ELF-1 (cell line): ENCODE results near the gene SCARB1.
A peak's percentile ranks its signal among the peaks of the same experiment; 100 is the strongest.

Source experiments
- DNase-seq: peaks from one replicate; pipeline ENCODE4 v3.0.0-alpha.2; 2016; ENCODE audit warnings: low read depth, low spot score

Gene SCARB1

GRCh38 chr12:124842800-124843510 lies 20.7 kb downstream of the SCARB1 start:
- no peak for DNase-seq

GRCh38 chr12:124842073-124842749 lies 21.5 kb downstream of the SCARB1 start:
- DNase-seq, result no peak

- DNase-seq, result no peak
Observed at GRCh38 chr12:124841558-124841945, 22.1 kb downstream of the SCARB1 start.

- peak; percentile 89 for DNase-seq
Observed at GRCh38 chr12:124837958-124838803, 25.5 kb downstream of the SCARB1 start.

- DNase-seq, result no peak
Observed at GRCh38 chr12:124837249-124837897, 26.3 kb downstream of the SCARB1 start.

GRCh38 chr12:124836759-124837158 lies 26.9 kb downstream of the SCARB1 start:
- no peak for DNase-seq

- DNase-seq, result no peak
Observed at GRCh38 chr12:124835656-124836410, 27.8 kb downstream of the SCARB1 start.

GRCh38 chr12:124834822-124835221 lies 28.8 kb downstream of the SCARB1 start:
- DNase-seq, result no peak

- peak; percentile 90 for DNase-seq
Observed at GRCh38 chr12:124833693-124834122, 30.0 kb downstream of the SCARB1 start.

GRCh38 chr12:124832856-124833255 lies 30.8 kb downstream of the SCARB1 start:
- DNase-seq, result peak; percentile 37

- no peak for DNase-seq
Observed at GRCh38 chr12:124831590-124831989, 32.1 kb downstream of the SCARB1 start.

- no peak for DNase-seq
Observed at GRCh38 chr12:124830306-124830705, 33.4 kb downstream of the SCARB1 start.

- no peak for DNase-seq
Observed at GRCh38 chr12:124829708-124830304, 33.9 kb downstream of the SCARB1 start.

- DNase-seq, result peak; percentile 57
Observed at GRCh38 chr12:124829008-124829707, 34.5 kb downstream of the SCARB1 start.

GRCh38 chr12:124828264-124829007 lies 35.2 kb downstream of the SCARB1 start:
- peak; percentile 44 for DNase-seq

GRCh38 chr12:124827588-124828184 lies 36.0 kb downstream of the SCARB1 start:
- DNase-seq, result peak; percentile 38

GRCh38 chr12:124824195-124824594 lies 39.5 kb downstream of the SCARB1 start:
- DNase-seq, result no peak

- DNase-seq, result no peak
Observed at GRCh38 chr12:124823272-124823970, 40.2 kb downstream of the SCARB1 start.
